H1 (cell line): Measurements from ENCODE around the gene EXOSC6. TPM values are rescaled to one million over a fixed set of nuclear protein-coding genes. Genes with fewer than 3 reads are reported as not detected.

Source experiments
- CTCF ChIA-PET: fragments of 300-600 bp; sonication (Branson Sonifier 250); formaldehyde crosslinking; loops from one replicate; lab custom pipeline; 2021; ENCODE audit not compliant: partially characterized antibody; lab: Charles Lee
- POLR2A ChIA-PET: fragments of 300-600 bp; sonication (Branson Sonifier 250); formaldehyde crosslinking; loops from one replicate; lab custom pipeline; 2021; ENCODE audit warnings: inconsistent platforms; ENCODE audit not compliant: partially characterized antibody; lab: Charles Lee
- DNase-seq, 2 experiments: peaks; one replicate each; pipeline versions ENCODE4 v3.0.0 to v3.0.0-alpha.2; 2010 to 2022; ENCODE audit warnings: low spot score in 2 of 2, low read depth in 1 of 2, mixed read lengths in 1 of 2
- FAIRE-seq: peaks from 2 replicates; lab custom pipeline; 2011; peaks lifted over from hg19 to GRCh38; lab: Jason Lieb, UNC
- H2AFZ ChIP-seq: 2 replicates; pipeline ENCODE4 v1.8.1; 2012; ENCODE audit warnings: low read length, inconsistent platforms
- H2AK5ac ChIP-seq: 2 replicates; pipeline ENCODE4 v1.6.1; 2013; ENCODE audit warnings: low read depth, low read length
- H2BK120ac ChIP-seq: replicated peaks from 2 replicates; pipeline ENCODE3; 2013; ENCODE audit warnings: low read depth, low read length, inconsistent platforms
- H2BK12ac ChIP-seq: 2 replicates; pipeline ENCODE4 v1.6.1; 2013; ENCODE audit warnings: low read depth, low read length
- H2BK15ac ChIP-seq: 2 replicates; pipeline ENCODE4 v1.6.1; 2013; ENCODE audit warnings: low read length
- H2BK20ac ChIP-seq: 2 replicates; pipeline ENCODE4 v1.6.1; 2013; ENCODE audit warnings: low read length
- H2BK5ac ChIP-seq: 2 replicates; pipeline ENCODE4 v1.6.1; 2013; ENCODE audit warnings: low read depth, low read length
- H3K14ac ChIP-seq: 2 replicates; pipeline ENCODE4 v1.6.1; 2013; ENCODE audit warnings: inconsistent platforms; ENCODE audit not compliant: insufficient read length
- H3K18ac ChIP-seq: 2 replicates; pipeline ENCODE4 v1.6.1; 2013; ENCODE audit warnings: low read length; ENCODE audit errors: extremely low read depth
- H3K23ac ChIP-seq: 2 replicates; pipeline ENCODE4 v1.6.1; 2013; ENCODE audit warnings: inconsistent platforms; ENCODE audit not compliant: insufficient read length
- H3K23me2 ChIP-seq: 2 replicates; pipeline ENCODE4 v1.6.1; 2013; ENCODE audit warnings: low read depth, low read length
- H3K27ac ChIP-seq: 2 replicates; pipeline ENCODE4 v1.6.1; 2011; ENCODE audit warnings: low read depth, low read length, inconsistent platforms
- H3K27me3 ChIP-seq, 4 experiments: replicated peaks in 1 of 4; 1 replicate in 1 of 4; 2 replicates in 3 of 4; pipeline versions ENCODE4 v1.6.1 to v1.8.1; 2011 to 2013; ENCODE audit warnings: low read length in 3 of 4, mild to moderate bottlenecking in 3 of 4, inconsistent platforms in 2 of 4, mixed read lengths in 2 of 4, moderate library complexity in 1 of 4; ENCODE audit not compliant: control insufficient read depth in 3 of 4, insufficient read depth in 3 of 4; ENCODE audit errors: extremely low read depth in 1 of 4
- H3K36me3 ChIP-seq, 4 experiments: 2 replicates each; pipeline versions ENCODE4 v1.6.1 to v1.8.1; 2011 to 2013; ENCODE audit warnings: mild to moderate bottlenecking in 4 of 4, low read length in 3 of 4, moderate library complexity in 2 of 4, control low read depth in 1 of 4, inconsistent platforms in 1 of 4; ENCODE audit not compliant: insufficient read depth in 4 of 4, control insufficient read depth in 2 of 4
- H3K4ac ChIP-seq: replicated peaks from 2 replicates; pipeline ENCODE3; 2013; ENCODE audit warnings: low read length, low read depth, mixed read lengths, inconsistent platforms; ENCODE audit not compliant: insufficient read length
- H3K4me1 ChIP-seq, 4 experiments: replicated peaks in 1 of 4; 1 replicate in 1 of 4; 2 replicates in 3 of 4; pipeline versions ENCODE4 v1.6.1 to v1.8.1; 2011 to 2013; ENCODE audit warnings: low read length in 3 of 4, inconsistent platforms in 2 of 4, mixed read lengths in 1 of 4; ENCODE audit not compliant: insufficient read depth in 4 of 4, control insufficient read depth in 3 of 4
- H3K4me2 ChIP-seq, 2 experiments: 2 replicates each; pipeline versions ENCODE4 v1.6.1 to v1.8.1; 2011 to 2013; ENCODE audit warnings: low read depth in 2 of 2, low read length in 2 of 2, control low read depth in 1 of 2, inconsistent platforms in 1 of 2, mild to moderate bottlenecking in 1 of 2; ENCODE audit not compliant: insufficient read depth in 1 of 2
- H3K4me3 ChIP-seq, 4 experiments: fragments of 200-600, 300-600 bp in 1 of 4; sonication (generic), shearing (Covaris generic), sonication (Bioruptor Twin) in 1 of 4; 2 replicates each; pipeline versions ENCODE4 v1.5.1 to v1.8.1; 2011 to 2016; ENCODE audit warnings: low read length in 4 of 4, low read depth in 3 of 4, control low read depth in 2 of 4, inconsistent platforms in 2 of 4, mild to moderate bottlenecking in 2 of 4, mixed read lengths in 1 of 4, moderate library complexity in 1 of 4; ENCODE audit not compliant: insufficient read depth in 2 of 4; ENCODE audit errors: extremely low read depth in 1 of 4
- H3K56ac ChIP-seq: replicated peaks from 2 replicates; pipeline ENCODE3; 2013; ENCODE audit warnings: low read depth, mild to moderate bottlenecking, mixed read lengths, low read length, inconsistent platforms; ENCODE audit not compliant: insufficient read length
- H3K79me1 ChIP-seq: 2 replicates; pipeline ENCODE4 v1.6.1; 2013; ENCODE audit warnings: low read depth, low read length, control low read depth
- H3K79me2 ChIP-seq, 2 experiments: 2 replicates each; pipeline versions ENCODE4 v1.6.1 to v1.8.1; 2012 to 2013; ENCODE audit warnings: low read length in 2 of 2, mild to moderate bottlenecking in 2 of 2, inconsistent platforms in 1 of 2; ENCODE audit not compliant: insufficient read depth in 2 of 2, control insufficient read depth in 1 of 2
- H3K9ac ChIP-seq, 4 experiments: replicated peaks in 1 of 4; 1 replicate in 1 of 4; 2 replicates in 3 of 4; pipeline versions ENCODE4 v1.6.1 to v1.8.1; 2011 to 2013; ENCODE audit warnings: low read depth in 3 of 4, low read length in 3 of 4, control low read depth in 2 of 4, mild to moderate bottlenecking in 2 of 4, moderate library complexity in 2 of 4, inconsistent platforms in 1 of 4; ENCODE audit errors: extremely low read depth in 1 of 4
- H3K9me3 ChIP-seq, 2 experiments: 2 replicates each; pipeline versions ENCODE4 v1.6.1 to v1.8.1; 2012 to 2013; ENCODE audit warnings: mild to moderate bottlenecking in 2 of 2, moderate library complexity in 2 of 2, control low read depth in 1 of 2, inconsistent platforms in 1 of 2, low read depth in 1 of 2, low read length in 1 of 2, mixed read lengths in 1 of 2; ENCODE audit not compliant: insufficient read depth in 2 of 2
- H4K20me1 ChIP-seq, 2 experiments: replicated peaks in 1 of 2; 2 replicates each; pipeline versions ENCODE3 to v1.8.1; 2011 to 2013; ENCODE audit warnings: inconsistent platforms in 2 of 2, low read length in 2 of 2, mild to moderate bottlenecking in 1 of 2; ENCODE audit not compliant: insufficient read depth in 2 of 2, control insufficient read depth in 1 of 2
- H4K5ac ChIP-seq: 2 replicates; pipeline ENCODE4 v1.6.1; 2013; ENCODE audit warnings: low read length, low read depth, mixed read lengths, inconsistent platforms; ENCODE audit not compliant: insufficient read length
- H4K8ac ChIP-seq: 2 replicates; pipeline ENCODE4 v1.8.0; 2013; ENCODE audit warnings: mild to moderate bottlenecking, moderate library complexity, low read length, inconsistent platforms; ENCODE audit not compliant: insufficient read depth; ENCODE audit errors: extremely low read depth
- H4K91ac ChIP-seq: replicated peaks from 2 replicates; pipeline ENCODE3; 2013; ENCODE audit warnings: low read length, mixed read lengths, inconsistent platforms; ENCODE audit not compliant: insufficient read length
- EP300 ChIP-seq, 2 experiments: IDR thresholded peaks; 1 replicate in 1 of 2; 2 replicates in 1 of 2; pipeline ENCODE4 v1.6.1; 2011 to 2012; ENCODE audit warnings: low read depth in 2 of 2, low read length in 2 of 2, mild to moderate bottlenecking in 2 of 2, borderline replicate concordance in 1 of 2, inconsistent platforms in 1 of 2, moderate library complexity in 1 of 2
- HDAC6 ChIP-seq: IDR thresholded peaks from one replicate; pipeline ENCODE4 v1.7.1; 2012; ENCODE audit warnings: low read depth, mild to moderate bottlenecking, inconsistent platforms, low read length, moderate library complexity
- RBBP5 ChIP-seq: IDR thresholded peaks from 2 replicates; pipeline ENCODE4 v1.7.1; 2012; ENCODE audit warnings: low read depth, mild to moderate bottlenecking, inconsistent platforms, low read length, moderate library complexity, borderline replicate concordance
- SP1 ChIP-seq: IDR thresholded peaks from 2 replicates; pipeline ENCODE4 v1.6.1; 2011; ENCODE audit warnings: low read depth, low read length
- YY1 ChIP-seq: IDR thresholded peaks from 2 replicates; pipeline ENCODE4 v1.6.1; 2011; ENCODE audit warnings: low read depth, mild to moderate bottlenecking, low read length
- ZNF274 ChIP-seq: IDR thresholded peaks from 2 replicates; pipeline ENCODE4 v1.7.0; 2012; ENCODE audit warnings: low read length, borderline replicate concordance; ENCODE audit errors: extremely low read depth
- WGBS, 2 experiments: shearing (Covaris generic) in 1 of 2; methylation state at CpG; one replicate each; pipeline versions ENCODE4 v1.1.6 to v1.1.7; 2013 to 2015; ENCODE audit warnings: low lambda C conversion rate in 2 of 2, mixed read lengths in 2 of 2, inconsistent platforms in 1 of 2, low coverage in 1 of 2, missing lambda C conversion rate in 1 of 2; ENCODE audit not compliant: insufficient replicate concordance in 2 of 2, insufficient coverage in 1 of 2, insufficient read length in 1 of 2; ENCODE audit errors: extremely low coverage in 1 of 2, missing lambda C conversion rate in 1 of 2; 5-methylcytosine and 5-hydroxymethylcytosine counted together
- polyA plus RNA-seq, 7 experiments: library from polyadenylated mRNA; depleted of rRNA in 3 of 7; stranded (reverse) in 5 of 7; unstranded in 2 of 7; fragments of >200 nt in 5 of 7; fragments of 200-250 nt in 2 of 7; gene quantifications; 1 replicate in 5 of 7; 2 replicates in 1 of 7; 4 replicates in 1 of 7; pipeline versions ENCODE4 v1.2.1 to v1.2.3, GENCODE V29; 2011 to 2013; ENCODE audit warnings: missing spikeins in 2 of 7, mixed read lengths in 2 of 7
- total RNA-seq: library from RNA; stranded (reverse); fragmentation: NEBNext Ultra II Directional; extraction: Animal tissue kit (Norgen Biotek cat#: 25700); gene quantifications from 2 replicates; pipeline ENCODE4 v1.2.1, GENCODE V29; 2021
- TF ChIP-seq, protein P1 (sequence below): IDR thresholded peaks from 2 replicates; pipeline ENCODE4 v1.6.1; 2012; ENCODE audit warnings: inconsistent platforms

EXOSC6 gene
- total and polyA plus RNA-seq, 2 of the 8 experiments (the other 6 are each of a cell fraction or from before 2014, with no cell fraction given) = 9.7 to 22.5 TPM

DNA sequence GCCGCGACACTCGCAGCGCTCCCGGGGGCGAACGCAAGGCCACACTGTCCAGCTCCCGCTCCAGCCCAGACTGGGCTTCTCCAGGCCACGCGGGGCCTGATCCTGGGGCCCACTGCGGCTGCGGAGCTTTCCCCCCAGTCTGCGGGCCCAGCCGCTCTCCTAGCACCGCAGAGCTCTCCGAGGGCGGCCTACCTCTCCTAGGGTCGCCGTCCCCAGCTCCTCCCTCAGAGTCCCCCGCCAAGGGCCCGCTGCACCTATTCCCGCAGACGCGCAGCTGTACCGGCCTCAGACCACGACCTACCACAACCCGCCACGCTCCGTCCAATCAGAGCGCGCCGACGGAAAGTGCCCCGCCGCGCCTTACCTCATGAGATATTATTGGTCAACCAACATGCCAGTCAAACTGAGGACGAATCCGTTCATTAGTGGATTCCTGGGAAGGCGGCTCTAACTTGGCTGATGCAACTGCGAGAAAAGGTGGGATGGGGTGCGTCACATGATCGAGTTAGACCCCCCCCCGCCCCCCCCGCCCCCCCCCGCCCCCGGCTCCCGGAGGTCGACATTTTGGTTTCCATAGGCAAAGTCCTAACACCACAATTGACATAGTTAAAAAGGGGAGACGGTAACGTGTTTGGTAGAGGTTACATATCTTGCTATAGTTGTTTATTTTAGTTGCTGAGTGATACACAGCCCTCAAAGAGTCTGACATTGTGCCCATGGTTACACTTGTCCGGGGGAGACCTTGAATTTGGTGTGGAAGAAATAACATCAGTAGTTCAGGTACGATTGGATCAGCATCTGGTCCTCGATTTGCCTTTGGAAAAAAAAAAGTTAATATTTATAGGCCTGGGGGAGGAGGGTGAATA lies 37.7 kb upstream of the EXOSC6 start, which contains the start of gene AARS1:
AARS1 (minus strand) TSS at position 278 of the 866 bp plus-strand sequence. CDS start 6,743 bp downstream, outside the sequence.
- 5% methylated on average over 50 of the region's 53 CpGs; no CpG with 5 or more reads in 1 of the 2 experiments for WGBS, 2 experiments
- no peak for TF ChIP-seq YY1
- no peak for TF ChIP-seq ZNF274
- TF ChIP-seq RBBP5 = no peak
- TF ChIP-seq HDAC6 = no peak
- peak in 1 of 2 experiments; percentile 43; a peak in 1 of 3 replicates for TF ChIP-seq EP300 (IDR thresholded peaks at IDR 0.05; ENCODE audit: borderline replicate concordance in 1 of 2, low read depth in 2 of 2, low read length in 2 of 2)
- TF ChIP-seq, protein P1, sequence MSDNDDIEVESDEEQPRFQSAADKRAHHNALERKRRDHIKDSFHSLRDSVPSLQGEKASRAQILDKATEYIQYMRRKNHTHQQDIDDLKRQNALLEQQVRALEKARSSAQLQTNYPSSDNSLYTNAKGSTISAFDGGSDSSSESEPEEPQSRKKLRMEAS = peak; percentile 52; the same call in 1 of the 2 replicates
- TF ChIP-seq SP1 = peak; percentile 98

More for the DNA sequence above, 37.7 kb upstream of the EXOSC6 start, which contains the start of gene AARS1:
- peak within 1 kb of the TSS; percentile 97 for H3K27ac ChIP-seq
- peak within 1 kb of the TSS; percentile 96 for H4K91ac ChIP-seq
- peaks cover 15 to 44% of the 10 kb centered on the region in 2 experiments for H3K79me2 ChIP-seq
- peak within 1 kb of the TSS; percentile 62 to 71 for H3K4me2 ChIP-seq
- ChIA-PET POLR2A (interaction anchor here (0.6 to 24.1 kb wide), 17 partner anchors 9 to 544 kb away, joined by 3 to 414 read pairs (median 6); partner anchors contain the start of genes DDX19A, DDX19B and EXOSC6), CTCF (interaction anchor here (0.9 to 1.2 kb wide), 4 partner anchors 9 to 271 kb away, joined by 3 to 5 read pairs (median 3); partner anchors contain the start of gene DDX19B)
- H3K23ac ChIP-seq = no peak within 1 kb of the TSS
- peak within 1 kb of the TSS; percentile 97 for H2AFZ ChIP-seq
- H3K36me3 ChIP-seq = peaks cover 5 to 24% (median 13%) of the 10 kb centered on the region in 4 experiments; a peak in 6 of 8 replicates
- H3K9ac ChIP-seq = peak within 1 kb of the TSS; percentile 97 to 99 (median 98)
- peak within 1 kb of the TSS; percentile 84 to 96 (median 92) for H3K4me3 ChIP-seq
- DNase-seq = peak; percentile 96 to 98
- H3K4ac ChIP-seq = peak within 1 kb of the TSS; percentile 81
- no peak within 1 kb of the TSS for H2BK20ac ChIP-seq
- peak within 1 kb of the TSS; percentile 96 for H3K56ac ChIP-seq
- H2AK5ac ChIP-seq = peak within 1 kb of the TSS; percentile 77
- H4K8ac ChIP-seq = peak within 1 kb of the TSS; percentile 98; the same call in 1 of the 2 replicates
- no peak within 1 kb of the TSS for H2BK15ac ChIP-seq
- H2BK5ac ChIP-seq = peak within 1 kb of the TSS; percentile 97
- peak within 1 kb of the TSS; percentile 77 for H2BK120ac ChIP-seq
- H3K79me1 ChIP-seq = 0 out of 2 replicates have a peak, but pooled peaks cover 7% of the 10 kb centered on the region
- H4K5ac ChIP-seq = peak within 1 kb of the TSS; percentile 91
- no peak within 1 kb of the TSS for H3K14ac ChIP-seq
- peak within 1 kb of the TSS; percentile 99 for H3K18ac ChIP-seq
- no peaks in the 10 kb centered on the region; a peak in 1 of 4 replicates for H3K9me3 ChIP-seq
- peaks cover 0 to 3% (median 0%) of the 10 kb centered on the region in 4 experiments; a peak in 3 of 7 replicates for H3K4me1 ChIP-seq
- no peak for FAIRE-seq
- H4K20me1 ChIP-seq = peaks cover 2 to 5% of the 10 kb centered on the region in 2 experiments
- H3K23me2 ChIP-seq = peaks cover 2% of the 10 kb centered on the region; the same call in 1 of the 2 replicates
- no peaks in the 10 kb centered on the region for H3K27me3 ChIP-seq
- peak within 1 kb of the TSS; percentile 93; the same call in 1 of the 2 replicates for H2BK12ac ChIP-seq
